ENCODE data around the gene ASCC3. TPM values are rescaled to one million over a fixed set of nuclear protein-coding genes. Genes with fewer than 3 reads are reported as not detected.

The ASCC3 gene
- total RNA-seq, 2 experiments from 2014 or later: 28.5 to 47.5 TPM

- no peak for DNase-seq (ENCODE audit: low spot score)
- Histone ChIP-seq H3K4me3 (ENCODE audit: low read depth, low read length, poor library complexity, severe bottlenecking) (no peak overlapping the region), H3K79me2 (ENCODE audit: insufficient read depth, low read depth, low read length) (no peaks in the 10 kb centered on the region; the same call in 1 of the 2 replicates), H3K36me3 (ENCODE audit: insufficient read depth, low read length) (peaks cover 41% of the 10 kb centered on the region), H2AFZ (ENCODE audit: low read length) (no peak overlapping the region), H3K4me1 (ENCODE audit: insufficient read depth, low read length, poor library complexity, severe bottlenecking) (no peaks in the 10 kb centered on the region), H3K9me2 (ENCODE audit: insufficient read depth, low read length) (no peaks in the 10 kb centered on the region), H4K20me1 (ENCODE audit: insufficient read depth, low read length) (no peaks in the 10 kb centered on the region), H3K4me2 (ENCODE audit: low read length) (no peak overlapping the region), H3K9me3 (ENCODE audit: low read length) (no peaks in the 10 kb centered on the region), H3K27ac (ENCODE audit: low read depth, low read length, poor library complexity, severe bottlenecking) (no peak overlapping the region)
- intact Hi-C loops (cut with micrococcal nuclease; ENCODE audit: unreplicated experiment): no loop called here
- no peak for TF ChIP-seq EZH2phosphoT487 (IDR thresholded peaks at IDR 0.05; ENCODE audit: borderline replicate concordance, low read depth, low read length)
- no peak for TF ChIP-seq CTCF (conservative IDR thresholded peaks at IDR 0.05; ENCODE audit: low read length)
- ChIA-PET CTCF (ENCODE audit: unreplicated experiment) (no interaction called here), POLR2A (interaction anchor here (0.6 to 0.8 kb wide), 2 partner anchors 14 to 222 kb away, joined by 3 read pairs; no protein-coding TSS in a partner anchor)
- no TSS peak for BruUV-seq (replicated peaks)
Observed at GRCh38 chr6:100803264-100804045, 77.7 kb downstream of the ASCC3 start.

DNA sequence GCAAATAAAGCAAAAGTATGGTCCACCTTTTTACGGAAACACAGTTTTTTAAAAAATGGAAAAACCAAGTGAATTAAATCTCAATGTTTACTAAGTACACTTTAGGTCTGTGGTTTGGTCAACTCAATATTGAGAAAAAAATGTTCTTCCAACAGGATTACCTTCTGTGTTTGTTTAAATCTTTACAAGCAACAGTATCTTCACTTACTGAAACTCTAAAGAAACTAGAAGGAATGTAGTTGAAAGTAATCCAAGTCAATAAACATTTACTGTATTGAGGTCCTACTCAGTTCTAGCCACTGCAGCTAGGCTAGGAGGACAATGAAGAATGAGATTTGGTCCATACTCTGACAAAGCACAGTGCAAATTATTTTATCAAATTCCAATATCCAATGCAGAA is 80.1 kb downstream of the ASCC3 start:
- CTCF ChIA-PET (ENCODE audit: unreplicated experiment): no interaction called here
- no peak for TF ChIP-seq CTCF (conservative IDR thresholded peaks at IDR 0.05; ENCODE audit: low read length)
- TF ChIP-seq EZH2phosphoT487 (IDR thresholded peaks at IDR 0.05; ENCODE audit: borderline replicate concordance, low read depth, low read length): no peak
- H3K79me2 ChIP-seq (ENCODE audit: insufficient read depth, low read depth, low read length): no peaks in the 10 kb centered on the region; the same call in 1 of the 2 replicates

More for the DNA sequence above, 80.1 kb downstream of the ASCC3 start:
- no peak overlapping the region for H3K27ac ChIP-seq (ENCODE audit: low read depth, low read length, poor library complexity, severe bottlenecking)
- H4K20me1 ChIP-seq (ENCODE audit: insufficient read depth, low read length): no peaks in the 10 kb centered on the region
- no peak overlapping the region for H2AFZ ChIP-seq (ENCODE audit: low read length)
- intact Hi-C loops (cut with micrococcal nuclease; ENCODE audit: unreplicated experiment): no loop called here
- no peak overlapping the region for H3K4me3 ChIP-seq (ENCODE audit: low read depth, low read length, poor library complexity, severe bottlenecking)
- H3K36me3 ChIP-seq (ENCODE audit: insufficient read depth, low read length): peaks cover 50% of the 10 kb centered on the region
- H3K4me1 ChIP-seq (ENCODE audit: insufficient read depth, low read length, poor library complexity, severe bottlenecking): peaks cover 9% of the 10 kb centered on the region
- H3K9me2 ChIP-seq (ENCODE audit: insufficient read depth, low read length): no peaks in the 10 kb centered on the region
- DNase-seq (ENCODE audit: low spot score): no peak
- no TSS peak for BruUV-seq (replicated peaks)
- no peak overlapping the region for H3K4me2 ChIP-seq (ENCODE audit: low read length)
- no peaks in the 10 kb centered on the region for H3K9me3 ChIP-seq (ENCODE audit: low read length)
- POLR2A ChIA-PET: no interaction called here

Data from OCI-LY7 (cell line).